Placental pericyte (primary cell): ENCODE results near the gene NBPF19. TPM values are rescaled to one million over a fixed set of nuclear protein-coding genes. Genes with fewer than 3 reads are reported as not detected.

Experiments
- total RNA-seq: library from RNA; depleted of rRNA; stranded (reverse); fragments of >200 nt; gene quantifications from 2 replicates; pipeline ENCODE4 v1.2.3, GENCODE V29; 2012

Gene NBPF19, protein sequence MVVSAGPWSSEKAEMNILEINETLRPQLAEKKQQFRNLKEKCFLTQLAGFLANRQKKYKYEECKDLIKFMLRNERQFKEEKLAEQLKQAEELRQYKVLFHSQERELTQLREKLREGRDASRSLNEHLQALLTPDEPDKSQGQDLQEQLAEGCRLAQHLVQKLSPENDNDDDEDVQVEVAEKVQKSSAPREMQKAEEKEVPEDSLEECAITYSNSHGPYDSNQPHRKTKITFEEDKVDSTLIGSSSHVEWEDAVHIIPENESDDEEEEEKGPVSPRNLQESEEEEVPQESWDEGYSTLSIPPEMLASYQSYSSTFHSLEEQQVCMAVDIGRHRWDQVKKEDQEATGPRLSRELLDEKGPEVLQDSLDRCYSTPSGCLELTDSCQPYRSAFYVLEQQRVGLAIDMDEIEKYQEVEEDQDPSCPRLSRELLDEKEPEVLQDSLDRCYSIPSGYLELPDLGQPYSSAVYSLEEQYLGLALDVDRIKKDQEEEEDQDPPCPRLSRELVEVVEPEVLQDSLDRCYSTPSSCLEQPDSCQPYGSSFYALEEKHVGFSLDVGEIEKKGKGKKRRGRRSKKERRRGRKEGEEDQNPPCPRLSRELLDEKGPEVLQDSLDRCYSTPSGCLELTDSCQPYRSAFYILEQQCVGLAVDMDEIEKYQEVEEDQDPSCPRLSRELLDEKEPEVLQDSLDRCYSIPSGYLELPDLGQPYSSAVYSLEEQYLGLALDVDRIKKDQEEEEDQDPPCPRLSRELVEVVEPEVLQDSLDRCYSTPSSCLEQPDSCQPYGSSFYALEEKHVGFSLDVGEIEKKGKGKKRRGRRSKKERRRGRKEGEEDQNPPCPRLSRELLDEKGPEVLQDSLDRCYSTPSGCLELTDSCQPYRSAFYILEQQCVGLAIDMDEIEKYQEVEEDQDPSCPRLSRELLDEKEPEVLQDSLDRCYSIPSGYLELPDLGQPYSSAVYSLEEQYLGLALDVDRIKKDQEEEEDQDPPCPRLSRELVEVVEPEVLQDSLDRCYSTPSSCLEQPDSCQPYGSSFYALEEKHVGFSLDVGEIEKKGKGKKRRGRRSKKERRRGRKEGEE (N-terminal part only)
- total RNA-seq: 14.4 and 14.7 TPM in 2 replicates

DNA sequence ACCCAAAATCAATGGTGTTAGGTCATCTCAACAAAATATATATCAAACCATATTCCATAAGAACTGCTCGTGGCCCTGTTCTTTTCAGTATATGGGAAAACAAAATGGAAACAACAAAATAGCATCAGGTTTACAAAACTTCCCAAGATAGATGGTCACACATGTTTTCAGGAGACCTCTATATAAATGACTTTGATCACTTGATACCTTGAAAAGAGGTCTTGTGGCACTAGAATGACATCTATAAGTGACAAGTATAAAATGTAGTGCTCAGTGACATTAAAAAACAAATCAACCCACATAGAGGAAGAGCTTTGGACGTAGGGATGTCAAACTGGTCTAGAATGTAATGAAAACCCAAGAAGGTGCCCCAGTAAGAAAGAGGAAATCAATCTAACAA lies at the start of gene NBPF19:
Gene NBPF19 (plus strand): TSS at position 301 of the 400 bp plus-strand sequence. CDS start 888 bp downstream, outside the sequence.

Other genes with a start within 250 kb of the NBPF19 start
- not detected in 2 replicates for gene PPIAL4C, start 108.8 kb downstream of the NBPF19 start, total RNA-seq